ENCODE data around the gene UCK2. TPM values are rescaled to one million over a fixed set of nuclear protein-coding genes. Genes with fewer than 3 reads are reported as not detected.

UCK2 gene
- total RNA-seq, 2 donors from 2014 or later, result 37.0 to 61.6 TPM

DNA sequence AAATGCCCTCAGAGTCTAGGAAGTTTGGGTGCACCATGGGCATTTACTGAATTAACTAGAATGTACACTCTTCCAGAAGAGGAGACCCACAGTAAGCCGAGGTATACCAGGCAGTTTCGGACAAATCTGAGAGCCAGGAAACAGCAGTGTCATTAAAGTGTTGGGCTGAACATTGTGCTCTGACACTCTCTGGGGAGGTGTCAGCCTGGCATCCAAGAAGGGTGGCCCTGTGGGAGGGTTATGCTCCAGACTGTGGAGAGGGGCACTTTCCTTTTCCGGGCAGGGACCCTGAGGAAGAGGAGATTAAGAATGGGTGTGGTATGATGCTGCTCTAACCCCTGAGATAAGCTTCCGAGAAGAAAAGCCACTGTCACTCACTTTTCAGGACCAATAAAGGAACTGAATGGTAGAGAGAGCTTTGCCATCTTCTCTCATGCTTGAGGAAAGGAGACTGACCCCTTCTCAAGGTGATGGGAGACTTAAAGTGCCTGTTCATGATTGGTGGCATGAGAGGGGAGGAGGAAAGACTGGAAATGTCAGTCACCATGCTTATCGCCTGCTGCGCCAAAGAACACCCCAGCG, 98.2 kb downstream of the UCK2 start:
- Mint-ChIP-seq H3K36me3 (no peaks in the 10 kb centered on the region), H3K27ac (no peak overlapping the region), H3K9me3 (no peaks in the 10 kb centered on the region)
- ATAC-seq (no peak), DNase-seq (ENCODE audit: low spot score in 2 of 2) (no peak)

DNA sequence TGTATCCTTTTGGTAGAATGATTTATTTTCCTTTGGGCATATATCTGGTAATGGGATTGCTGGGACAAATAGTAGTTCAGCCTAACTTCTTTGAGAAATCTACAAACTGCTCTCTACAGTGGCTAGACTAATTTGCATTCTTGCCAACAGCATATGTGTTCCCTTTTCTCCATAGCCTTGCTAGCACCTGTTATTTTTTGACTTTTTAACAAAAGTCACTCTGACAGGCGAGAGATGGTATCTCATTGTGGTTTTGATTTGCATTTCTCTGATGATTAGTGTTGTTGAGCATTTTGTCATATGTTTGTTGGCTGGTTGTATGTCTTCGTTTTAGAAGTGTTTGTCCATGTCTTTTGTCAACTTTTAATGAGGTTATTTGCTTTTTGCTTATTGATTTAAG, 99.8 kb downstream of the UCK2 start:
- Mint-ChIP-seq H3K27ac (no peak overlapping the region), H3K36me3 (no peaks in the 10 kb centered on the region), H3K9me3 (no peaks in the 10 kb centered on the region)
- ATAC-seq (no peak), DNase-seq (ENCODE audit: low spot score in 2 of 2) (no peak)

DNA sequence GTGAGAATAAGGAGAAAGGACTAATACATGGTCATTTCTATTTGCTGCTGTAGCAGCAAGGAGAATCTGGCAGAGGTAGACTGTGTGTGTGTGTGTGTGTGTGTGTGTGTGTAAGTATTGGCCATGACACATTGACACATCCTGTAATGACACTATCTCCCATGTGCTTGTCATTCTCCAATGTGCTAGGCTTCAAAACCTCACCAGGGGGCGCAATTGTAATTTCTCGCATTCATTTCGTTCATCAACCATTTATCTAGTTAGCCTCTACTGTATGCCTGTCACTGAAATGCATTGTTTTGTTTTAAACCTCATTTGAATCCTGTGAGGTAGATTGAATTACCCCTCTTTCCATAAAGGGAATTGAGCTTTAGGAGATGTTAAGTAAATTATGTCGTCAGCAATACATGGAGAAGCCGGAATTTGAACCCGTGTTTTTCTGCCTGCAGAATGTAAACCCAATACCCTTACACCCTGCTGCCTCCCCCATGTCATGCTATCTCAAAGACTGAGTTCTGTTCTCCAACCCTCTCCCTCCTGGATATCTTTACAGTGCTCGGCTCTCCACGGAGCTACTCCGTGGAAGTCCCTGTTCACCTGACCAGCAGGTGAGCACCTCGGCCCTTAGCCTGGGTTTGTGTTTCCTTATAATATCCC, 100.8 kb downstream of the UCK2 start:
- ATAC-seq (peak; percentile 60 to 76), DNase-seq (ENCODE audit: low spot score in 2 of 2) (peak in 1 of 2 donors; percentile 64)
- Mint-ChIP-seq H3K9me3 (no peaks in the 10 kb centered on the region), H3K36me3 (no peaks in the 10 kb centered on the region), H3K27ac (no peak overlapping the region)

DNA sequence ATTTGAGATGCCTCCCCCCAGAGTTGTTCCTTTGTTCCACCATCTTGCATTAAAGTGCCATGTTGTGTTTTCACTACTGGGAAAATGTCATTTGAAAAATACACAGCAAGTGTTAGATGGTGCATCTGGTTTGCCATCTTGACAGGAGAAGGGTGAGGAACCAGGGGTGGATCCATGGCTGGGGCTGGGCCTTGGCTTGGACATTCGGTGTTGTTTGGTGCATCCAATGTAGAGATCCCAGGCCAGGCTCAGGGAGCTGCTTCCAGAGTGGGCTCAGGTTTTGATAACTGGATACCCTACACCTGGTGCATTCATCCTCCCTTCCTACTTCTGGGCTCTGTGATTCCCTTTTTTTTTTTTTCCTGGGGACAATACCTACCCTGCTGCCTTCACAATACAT, 103.5 kb downstream of the UCK2 start:
- ATAC-seq (no peak), DNase-seq (ENCODE audit: low spot score in 2 of 2) (no peak)
- Mint-ChIP-seq H3K27ac (no peak overlapping the region), H3K9me3 (no peaks in the 10 kb centered on the region), H3K36me3 (no peaks in the 10 kb centered on the region)

DNA sequence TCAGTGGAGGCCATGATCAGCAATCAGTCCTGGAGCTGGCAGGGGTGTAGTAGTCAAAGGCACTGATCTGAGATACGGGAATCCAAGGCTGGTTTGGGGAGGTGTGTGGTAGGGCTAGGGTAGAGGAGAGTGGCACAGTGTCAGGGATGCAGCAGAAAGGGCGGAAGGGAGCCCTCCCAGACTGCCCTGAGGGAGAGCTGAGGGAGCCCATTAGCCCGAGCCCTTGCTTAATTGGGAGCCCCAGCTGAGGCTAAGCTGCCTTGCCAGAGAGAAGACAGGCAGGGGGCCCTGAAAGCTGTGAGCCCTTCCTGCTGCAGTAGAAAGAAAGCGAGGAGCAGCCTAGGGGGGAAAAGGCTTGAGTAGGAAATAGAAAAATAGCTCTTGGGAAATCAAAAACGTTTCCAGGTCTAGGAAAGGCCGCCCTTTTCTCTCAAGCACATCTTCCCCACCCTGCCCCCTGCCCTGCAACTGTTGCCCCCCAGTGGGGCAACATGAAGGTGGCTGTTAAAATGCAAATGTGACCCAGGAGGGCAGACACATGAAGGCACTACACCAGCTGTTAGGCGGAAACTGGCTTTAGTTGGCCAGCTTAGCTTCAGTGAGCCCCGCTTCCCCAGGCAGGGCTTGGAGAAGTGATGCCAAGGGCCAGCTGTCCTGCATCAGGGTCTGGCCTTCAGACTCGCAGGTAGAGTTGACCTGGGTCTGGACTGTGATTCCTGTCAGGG, 106.2 kb downstream of the UCK2 start:
- ATAC-seq (no peak), DNase-seq (ENCODE audit: low spot score in 2 of 2) (no peak)
- H3K9me3 Mint-ChIP-seq, result no peaks in the 10 kb centered on the region

DNA sequence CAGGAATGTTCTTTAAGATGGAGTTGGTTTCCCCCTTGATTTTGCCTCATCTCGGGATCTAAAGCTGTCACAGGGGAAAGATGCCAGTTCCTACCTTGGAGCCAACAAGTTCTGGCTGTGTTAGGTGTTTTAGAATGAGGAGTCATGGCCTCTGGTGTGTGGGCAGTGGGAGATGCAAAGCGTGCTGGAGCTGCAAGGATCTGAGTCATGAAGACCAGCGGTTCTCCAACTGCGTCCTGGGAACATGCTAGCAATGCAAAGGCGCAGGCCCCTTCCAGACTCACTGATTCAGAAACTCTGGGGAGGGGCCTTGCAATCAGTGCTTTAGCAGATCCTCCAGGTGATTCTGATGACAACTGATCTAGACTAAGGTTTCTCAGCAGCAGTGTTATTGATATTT, 109.1 kb downstream of the UCK2 start:
- Mint-ChIP-seq H3K27ac (no peak overlapping the region), H3K9me3 (no peaks in the 10 kb centered on the region), H3K36me3 (no peaks in the 10 kb centered on the region)
- DNase-seq (ENCODE audit: low spot score in 2 of 2) (no peak), ATAC-seq (no peak)

More for the DNA sequence above, 106.2 kb downstream of the UCK2 start:
- peak overlapping the region in 1 of 2 donors; percentile 36 for H3K27ac Mint-ChIP-seq
- no peaks in the 10 kb centered on the region for H3K36me3 Mint-ChIP-seq

DNA sequence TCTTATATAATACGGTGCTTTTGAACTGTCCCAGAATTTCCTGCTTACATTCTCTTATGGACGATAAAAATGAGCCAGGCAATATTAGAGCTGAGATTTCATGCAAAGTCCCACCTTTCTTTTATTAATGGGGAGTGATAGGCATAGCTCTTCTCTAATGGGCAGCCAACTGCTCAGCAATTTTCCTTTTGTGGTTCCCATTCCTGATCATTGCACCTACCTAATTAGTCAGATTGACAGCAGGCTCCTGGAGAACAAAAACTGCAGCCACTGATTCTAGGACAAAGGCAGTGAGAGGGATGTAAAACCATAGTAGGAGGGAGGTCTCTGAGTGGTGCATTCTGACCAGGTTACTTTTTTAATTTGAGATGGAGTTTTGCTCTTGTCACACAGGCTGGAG, 110.4 kb downstream of the UCK2 start:
- no peak overlapping the region for H3K27ac Mint-ChIP-seq
- no peaks in the 10 kb centered on the region for H3K9me3 Mint-ChIP-seq
- DNase-seq (ENCODE audit: low spot score in 2 of 2), result no peak
- no peaks in the 10 kb centered on the region for H3K36me3 Mint-ChIP-seq
- no peak for ATAC-seq

DNA sequence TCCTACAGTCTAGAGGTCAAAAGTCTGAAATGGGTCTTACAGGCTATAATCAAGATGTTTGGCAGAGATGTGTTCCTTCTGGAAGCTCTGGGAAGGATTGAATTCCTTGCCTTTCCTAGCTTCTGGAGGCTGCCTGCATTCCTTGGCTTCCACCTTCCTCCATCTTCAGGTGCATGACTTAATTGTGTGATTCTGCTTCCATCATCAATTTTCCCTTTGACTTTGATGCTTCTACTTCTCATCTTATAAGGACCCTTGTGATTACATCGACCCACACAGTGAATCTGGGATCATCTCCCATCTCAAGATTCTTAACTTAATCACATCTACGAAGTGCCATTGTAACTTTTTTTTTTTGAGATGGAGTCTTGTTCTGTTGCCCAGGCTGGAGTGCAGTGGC, 111.4 kb downstream of the UCK2 start:
- ATAC-seq (no peak), DNase-seq (ENCODE audit: low spot score in 2 of 2) (no peak)
- no peaks in the 10 kb centered on the region for H3K9me3 Mint-ChIP-seq
- H3K36me3 Mint-ChIP-seq, result no peaks in the 10 kb centered on the region
- H3K27ac Mint-ChIP-seq, result no peak overlapping the region

DNA sequence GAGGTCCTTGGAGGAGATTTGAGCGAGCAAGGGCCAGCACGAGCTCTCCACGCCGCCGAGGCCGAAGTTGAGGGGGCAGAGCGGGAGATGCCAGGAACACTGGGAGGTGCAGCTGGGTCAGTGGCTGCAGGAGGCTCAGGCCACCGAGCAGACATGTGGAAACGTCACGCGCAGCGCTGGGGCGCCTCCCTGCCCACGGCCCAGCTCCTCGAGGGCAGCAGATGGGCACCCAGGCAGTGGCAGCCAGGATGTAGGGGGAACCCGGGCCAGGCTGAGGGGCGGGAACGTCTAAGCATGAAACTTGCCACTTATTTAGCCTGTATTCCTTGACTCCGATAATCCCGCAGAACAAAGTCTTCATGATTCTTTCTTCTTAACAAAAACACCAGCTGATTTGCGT, 114.1 kb downstream of the UCK2 start:
- no peak overlapping the region for H3K27ac Mint-ChIP-seq
- no peak for DNase-seq (ENCODE audit: low spot score in 2 of 2)
- H3K36me3 Mint-ChIP-seq, result no peaks in the 10 kb centered on the region
- no peak for ATAC-seq
- no peaks in the 10 kb centered on the region for H3K9me3 Mint-ChIP-seq

DNA sequence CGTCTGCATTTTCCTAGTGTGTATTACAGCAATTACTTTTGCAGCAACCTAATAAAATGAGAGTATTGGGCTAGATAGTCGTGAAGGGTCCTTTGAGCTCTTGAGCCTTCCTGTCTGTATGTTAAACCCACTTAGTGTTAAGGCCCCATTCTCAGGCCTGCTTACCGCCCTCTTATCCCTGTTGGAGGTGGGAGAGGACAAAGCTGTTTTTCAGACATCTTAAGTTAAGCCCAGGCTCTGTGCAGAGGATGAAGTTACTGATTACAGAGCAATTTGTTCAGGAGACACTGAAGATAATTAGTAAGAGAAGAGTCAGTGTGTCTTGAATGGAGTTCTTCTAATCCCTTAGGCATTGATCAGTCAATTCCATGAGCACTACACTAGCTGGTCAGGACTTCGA, 114.6 kb downstream of the UCK2 start:
- no peaks in the 10 kb centered on the region for H3K36me3 Mint-ChIP-seq
- no peaks in the 10 kb centered on the region for H3K9me3 Mint-ChIP-seq
- no peak overlapping the region for H3K27ac Mint-ChIP-seq
- ATAC-seq (no peak), DNase-seq (ENCODE audit: low spot score in 2 of 2) (no peak)

DNA sequence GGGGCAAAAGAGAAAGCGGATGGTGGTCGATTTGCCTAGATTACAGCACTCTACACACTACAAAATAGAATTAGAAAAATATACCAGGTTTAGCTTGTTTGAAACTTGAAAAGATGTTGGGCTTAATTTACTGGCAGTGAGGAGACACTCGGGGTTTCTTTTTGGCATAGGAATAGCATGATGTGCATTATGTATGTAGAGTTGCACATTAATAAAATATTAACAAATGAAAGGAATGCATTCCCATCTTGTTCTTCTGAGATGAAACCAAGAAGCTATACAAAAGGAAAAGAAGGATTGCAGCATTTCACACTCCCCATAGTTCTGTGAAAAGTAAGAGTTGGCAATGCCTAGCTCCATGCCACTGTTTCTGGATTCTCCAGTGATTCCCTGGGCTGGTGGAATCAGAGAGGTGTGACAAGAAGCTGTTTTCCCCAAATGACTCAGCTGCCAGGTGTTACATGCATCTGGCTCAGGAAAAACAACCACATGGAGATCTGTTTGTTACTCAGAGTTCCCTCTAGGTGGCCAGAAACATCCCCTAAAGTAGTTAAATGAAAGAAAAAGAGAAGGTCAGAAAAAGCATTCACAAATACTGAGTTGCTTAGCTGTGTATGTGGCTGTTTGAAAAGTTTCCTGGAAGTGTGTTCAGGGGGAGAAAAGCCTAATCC, 115.6 kb downstream of the UCK2 start:
- DNase-seq (ENCODE audit: low spot score in 2 of 2) (no peak), ATAC-seq (peak in 1 of 2 donors; percentile 53)
- no peak overlapping the region for H3K27ac Mint-ChIP-seq
- H3K36me3 Mint-ChIP-seq, result no peaks in the 10 kb centered on the region
- no peaks in the 10 kb centered on the region for H3K9me3 Mint-ChIP-seq

DNA sequence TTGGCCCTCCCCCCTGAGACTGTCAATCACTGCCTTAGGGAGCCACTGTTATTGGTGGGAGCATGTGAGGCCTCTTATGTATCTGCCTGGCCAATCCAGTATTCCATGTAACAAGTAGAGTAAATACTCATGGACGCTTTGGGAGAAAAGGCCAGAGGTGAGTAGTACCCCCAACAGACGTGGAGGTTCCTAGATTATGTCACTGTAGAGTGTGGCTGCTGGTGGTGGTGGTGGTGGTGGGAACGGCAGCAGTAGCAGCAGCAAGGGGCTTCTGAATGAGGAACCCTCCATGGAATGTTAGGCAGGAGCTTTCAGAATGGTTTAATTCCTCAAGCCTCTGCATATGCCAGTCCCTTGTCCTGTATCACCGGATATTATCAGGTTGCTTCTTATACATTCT, 118.5 kb downstream of the UCK2 start:
- H3K27ac Mint-ChIP-seq, result no peak overlapping the region
- DNase-seq (ENCODE audit: low spot score in 2 of 2) (no peak), ATAC-seq (no peak)
- no peaks in the 10 kb centered on the region for H3K36me3 Mint-ChIP-seq
- no peaks in the 10 kb centered on the region for H3K9me3 Mint-ChIP-seq

DNA sequence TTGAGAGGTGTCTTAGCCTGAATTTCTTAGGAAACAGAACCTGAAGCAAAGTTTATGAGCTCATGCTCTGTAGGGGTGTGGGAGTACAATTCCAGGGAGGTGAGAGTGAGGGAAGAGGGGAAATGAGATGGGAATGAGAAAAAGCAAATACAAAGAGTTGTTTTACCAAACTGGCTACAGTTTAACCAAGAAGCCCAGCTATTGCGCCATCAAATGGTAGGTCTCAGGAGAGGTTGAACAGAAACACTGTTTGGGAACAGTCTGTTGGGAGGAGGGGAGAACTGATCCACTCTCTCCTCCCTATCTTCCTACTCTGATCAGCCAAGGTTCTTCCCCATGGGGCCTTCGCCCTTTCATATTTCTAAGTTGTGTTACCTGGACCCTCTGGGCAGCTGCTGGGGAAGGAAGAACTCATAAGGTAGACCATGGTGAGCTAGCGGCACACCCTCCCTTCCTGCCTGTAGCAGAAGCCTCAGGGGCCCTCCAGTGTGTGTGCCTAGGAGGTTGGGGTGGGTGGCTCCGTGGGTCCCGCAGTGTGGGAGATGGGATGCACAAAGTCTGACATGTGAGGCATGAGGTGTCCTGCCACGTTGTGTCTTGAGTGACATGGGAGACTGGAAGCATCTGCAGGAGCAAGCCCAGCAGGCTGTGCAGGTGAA, 120.5 kb downstream of the UCK2 start:
- no peak for DNase-seq (ENCODE audit: low spot score in 2 of 2)
- H3K9me3 Mint-ChIP-seq, result no peaks in the 10 kb centered on the region
- no peak for ATAC-seq
- H3K36me3 Mint-ChIP-seq, result no peaks in the 10 kb centered on the region
- H3K27ac Mint-ChIP-seq, result no peak overlapping the region

DNA sequence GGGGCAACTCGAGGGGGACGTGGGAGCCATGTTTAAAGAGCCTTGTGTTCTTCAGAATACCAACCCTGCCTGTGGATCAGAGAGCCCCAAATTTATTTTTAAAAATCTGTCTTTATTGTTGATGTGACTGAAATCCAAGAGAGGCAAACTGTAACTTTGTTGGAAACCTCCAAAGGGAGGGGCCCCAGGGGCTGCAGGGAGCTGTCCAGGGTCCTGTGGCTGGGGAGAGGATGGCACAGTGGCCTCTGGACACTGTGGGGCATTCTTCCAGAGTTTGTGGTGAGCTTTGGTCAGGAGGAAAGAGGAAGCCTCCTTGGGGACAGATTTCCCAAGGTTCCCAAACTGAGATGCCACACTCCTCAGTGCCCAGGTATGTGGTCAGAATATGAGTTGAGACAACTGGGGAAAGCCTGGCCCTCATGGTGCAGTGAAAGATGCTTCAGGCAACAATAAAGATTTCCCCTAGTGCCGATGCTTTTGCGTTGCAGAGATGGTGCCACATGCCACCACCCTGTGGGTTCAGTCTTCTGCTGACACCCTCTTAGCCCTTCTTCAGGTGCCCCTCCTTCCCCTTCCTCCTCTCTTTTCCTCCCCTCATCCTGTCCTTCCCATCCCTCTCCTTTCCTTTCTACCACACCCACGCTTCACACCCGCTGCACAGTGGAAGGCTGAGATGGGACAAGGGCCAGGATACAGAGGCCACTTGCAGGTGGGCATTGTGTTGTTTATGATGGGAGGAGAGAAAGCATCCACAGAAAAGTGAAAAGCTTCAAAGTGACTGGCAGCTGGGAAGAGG, 122.1 kb downstream of the UCK2 start:
- Mint-ChIP-seq H3K27ac (no peak overlapping the region), H3K9me3 (no peaks in the 10 kb centered on the region), H3K36me3 (no peaks in the 10 kb centered on the region)
- DNase-seq (ENCODE audit: low spot score in 2 of 2) (no peak), ATAC-seq (no peak)

DNA sequence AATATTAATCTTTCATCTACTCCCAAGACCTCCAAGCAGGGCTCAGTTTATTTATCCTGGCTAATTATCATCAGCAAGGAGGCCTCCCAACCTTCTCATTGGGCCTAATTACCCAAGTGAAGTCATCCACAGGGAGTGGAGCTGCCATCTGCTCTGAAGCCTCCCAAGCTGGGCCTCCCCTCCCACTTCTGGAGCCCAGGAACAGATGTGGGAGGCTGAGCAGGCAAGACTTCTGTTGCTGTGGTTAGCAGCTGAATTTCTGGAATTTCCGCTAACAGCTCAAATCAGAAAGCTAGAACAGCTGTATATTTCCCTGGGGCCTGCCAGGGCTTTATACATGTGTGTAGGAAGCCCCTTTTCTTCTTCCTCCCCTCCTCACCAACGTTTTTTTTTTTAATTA, 127.5 kb downstream of the UCK2 start:
- Mint-ChIP-seq H3K9me3 (no peaks in the 10 kb centered on the region), H3K36me3 (no peaks in the 10 kb centered on the region), H3K27ac (peak overlapping the region in 1 of 2 donors; percentile 24)
- ATAC-seq (no peak), DNase-seq (ENCODE audit: low spot score in 2 of 2) (no peak)

DNA sequence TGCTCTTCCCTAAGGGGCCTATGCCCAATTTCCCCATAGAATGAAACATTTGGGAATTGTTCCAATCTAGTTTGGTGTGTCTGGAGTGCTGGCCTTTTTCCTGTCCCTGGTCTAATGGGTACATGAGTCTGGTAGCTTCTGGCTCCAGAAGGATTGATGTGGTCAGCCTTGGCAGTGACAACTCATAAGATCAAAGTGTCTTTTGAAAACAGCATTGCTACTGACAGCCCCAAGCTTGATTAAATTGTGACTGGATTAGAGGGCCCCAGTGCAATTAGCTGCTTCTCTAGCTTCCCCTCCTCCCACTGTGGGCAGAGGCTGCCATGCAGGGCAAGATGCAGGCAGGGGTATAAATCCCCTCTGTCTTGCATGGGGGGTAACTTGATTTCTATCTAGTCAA, 130.9 kb downstream of the UCK2 start:
- DNase-seq (ENCODE audit: low spot score in 2 of 2), result no peak
- Mint-ChIP-seq H3K27ac (no peak overlapping the region), H3K9me3 (no peaks in the 10 kb centered on the region), H3K36me3 (no peaks in the 10 kb centered on the region)
- ATAC-seq, result no peak
